Adrenal gland (tissue), 12 donors: ENCODE measurements around the gene CACHD1. TPM values are rescaled to one million over a fixed set of nuclear protein-coding genes. Genes with fewer than 3 reads are reported as not detected.

ENCODE experiments used
- DNase-seq, 7 donors: peaks; one replicate each; pipeline ENCODE4 v3.0.0-alpha.2; 2019 to 2020
- H3K27ac ChIP-seq, 5 donors: fragments of 200-600 bp; sonication (generic) in 4 of 5; 1 replicate in 3 of 5; 2 replicates in 2 of 5; pipeline versions ENCODE4 v1.5.1 to v1.8.0; 2016 to 2020; ENCODE audit warnings: mild to moderate bottlenecking in 1 of 5
- H3K27me3 ChIP-seq: fragments of 200-600 bp; 2 replicates; pipeline ENCODE4 v1.8.0; 2021
- H3K36me3 ChIP-seq, 2 donors: fragments of 200-600 bp; replicated peaks in 1 of 2; 1 replicate in 1 of 2; 2 replicates in 1 of 2; pipeline versions ENCODE4 v1.5.1 to v1.8.0; 2018 to 2022
- H3K4me1 ChIP-seq, 2 donors: fragments of 200-600 bp; replicated peaks in 1 of 2; 1 replicate in 1 of 2; 2 replicates in 1 of 2; pipeline versions ENCODE4 v1.5.1 to v1.8.0; 2018 to 2021
- H3K4me3 ChIP-seq, 4 donors: fragments of 200-600 bp; sonication (generic) in 3 of 4; one replicate each; pipeline ENCODE4 v1.5.1; 2016 to 2018
- H3K9me3 ChIP-seq, 3 donors: fragments of 200-600 bp; sonication (generic) in 1 of 3; replicated peaks in 1 of 3; 1 replicate in 2 of 3; 2 replicates in 1 of 3; pipeline versions ENCODE4 v1.5.1 to v1.8.0; 2016 to 2021
- CTCF ChIP-seq, 6 experiments: fragments of 450-650 bp in 4 of 6; fragments of 200-600 bp in 2 of 6; sonication (generic) in 1 of 6; IDR thresholded peaks; 1 replicate in 5 of 6; 2 replicates in 1 of 6; pipeline versions ENCODE4 v1.5.1 to v1.8.0; 2016 to 2021; ENCODE audit warnings: antibody characterized with exemption in 6 of 6, mild to moderate bottlenecking in 2 of 6, moderate library complexity in 1 of 6
- POLR2A ChIP-seq, 2 donors: fragments of 450-650 bp; IDR thresholded peaks; one replicate each; pipeline ENCODE4 v1.6.1; 2017; ENCODE audit warnings: antibody characterized with exemption in 2 of 2, mild to moderate bottlenecking in 2 of 2, moderate library complexity in 1 of 2
- WGBS, 4 donors: extraction: QIAGEN DNeasy Blood & Tissue Kit in 2 of 4; methylation state at CpG; one replicate each; pipeline versions ENCODE4 v1.1.5 to v1.1.7; 2013 to 2017; 5-methylcytosine and 5-hydroxymethylcytosine counted together
- intact Hi-C, 2 donors: fragments of 100-400 bp; cut with DNase I; formaldehyde crosslinking; loops; one replicate each; pipeline versions ENCODE4 v1.14.1 to v1.15.0; 2022 to 2023
- polyA plus RNA-seq, 3 donors: library from polyadenylated mRNA; stranded (reverse); fragments of 200-250 nt in 2 of 3; fragments of 350-450 nt in 1 of 3; fragmentation: Illumina TruSeq in 1 of 3; extraction: RNeasy Lipid Tissue Mini Kit (QIAGEN cat#74804) in 1 of 3; gene quantifications; one replicate each; pipeline ENCODE4 v1.2.3, GENCODE V29; 2013 to 2014
- total RNA-seq, 9 donors: library from RNA; depleted of rRNA in 4 of 9; stranded (reverse); fragments of >200 nt in 4 of 9; fragments of 120-200 nt in 1 of 9; fragmentation: NEBNext Ultra II Directional in 1 of 9; extraction: Animal tissue kit (Norgen Biotek cat#: 25700) in 1 of 9; gene quantifications; one replicate each; pipeline versions ENCODE4 v1.1.0 to v1.2.4, GENCODE V29; 2013 to 2023
- donor health status: healthy with polysubstance abuse.
- donor health status: Bipolar disorder and iron deficiency.
- donor health status: DM: yes; HTN: yes; CAD: no.
- donor health status: DM: no; HTN: no; CAD: no.
- donor health status: DM: no; HTN: no; CAD: no.
- donor health status: DM: yes; HTN: yes; CAD: no.

Gene CACHD1
- total and polyA plus RNA-seq, 12 donors, result 14.8 to 43.1 (median 24.0) TPM

- intact Hi-C loops, result loop anchor here in 1 of 2 donors (10.0 kb wide), 1 partner anchor 141 kb away; no protein-coding TSS in a partner anchor
- TF ChIP-seq CTCF (IDR thresholded peaks at IDR 0.05) (no peak), POLR2A (IDR thresholded peaks at IDR 0.05) (no peak)
- Histone ChIP-seq H3K4me1 (peaks cover 0 to 14% of the 10 kb centered on the region in 2 donors), H3K9me3 (no peaks in the 10 kb centered on the region), H3K36me3 (peaks cover 0 to 45% of the 10 kb centered on the region in 2 donors), H3K27ac (no peak overlapping the region), H3K27me3 (no peaks in the 10 kb centered on the region), H3K4me3 (no peak overlapping the region)
- DNase-seq, result no peak
- WGBS, 4 donors, result 84 to 89% (median 87%) methylated on average over 2 of the region's 2 CpGs
Measured at GRCh38 chr1:64683419-64683818, 213.5 kb downstream of the CACHD1 start.

- Histone ChIP-seq H3K27me3 (no peaks in the 10 kb centered on the region), H3K4me1 (peaks cover 0 to 14% of the 10 kb centered on the region in 2 donors), H3K9me3 (no peaks in the 10 kb centered on the region), H3K27ac (peak overlapping the region in 2 of 5 donors; percentile 3 to 50), H3K36me3 (peaks cover 0 to 27% of the 10 kb centered on the region in 2 donors), H3K4me3 (no peak overlapping the region)
- intact Hi-C loops, result loop anchor here (5.0 to 10.0 kb wide), 2 partner anchors 137 to 140 kb away; no protein-coding TSS in a partner anchor
- TF ChIP-seq CTCF (IDR thresholded peaks at IDR 0.05) (no peak), POLR2A (IDR thresholded peaks at IDR 0.05) (no peak)
- no peak for DNase-seq
- WGBS, 4 donors, result 61 to 73% (median 69%) methylated on average over 1 of the region's 1 CpG
Measured at GRCh38 chr1:64685217-64685616, 215.3 kb downstream of the CACHD1 start.

- Histone ChIP-seq H3K27ac (peak overlapping the region in 2 of 5 donors; percentile 18 to 50), H3K9me3 (no peaks in the 10 kb centered on the region), H3K4me1 (peaks cover 0 to 14% of the 10 kb centered on the region in 2 donors), H3K36me3 (peaks cover 0 to 20% of the 10 kb centered on the region in 2 donors), H3K4me3 (no peak overlapping the region), H3K27me3 (no peaks in the 10 kb centered on the region)
- no peak for TF ChIP-seq CTCF (IDR thresholded peaks at IDR 0.05)
- no peak for TF ChIP-seq POLR2A (IDR thresholded peaks at IDR 0.05)
- DNase-seq, result peak in 5 of 7 donors; percentile 30 to 77 (median 37)
- intact Hi-C loops, result loop anchor here (5.0 to 10.0 kb wide), 2 partner anchors 136 to 139 kb away; no protein-coding TSS in a partner anchor
- 51 to 62% (median 56%) methylated on average over 6 of the region's 6 CpGs for WGBS, 4 donors
Measured at GRCh38 chr1:64685765-64686341, 215.9 kb downstream of the CACHD1 start.

GRCh38 chr1:64686828-64687724, 217.1 kb downstream of the CACHD1 start:
- intact Hi-C loops, result loop anchor here (5.0 to 10.0 kb wide), 2 partner anchors 135 to 138 kb away; no protein-coding TSS in a partner anchor
- H3K4me3 ChIP-seq, result no peak overlapping the region
- H3K4me1 ChIP-seq, result peaks cover 0 to 14% of the 10 kb centered on the region in 2 donors
- 24 to 37% (median 30%) methylated on average over 7 of the region's 7 CpGs for WGBS, 4 donors
- peaks cover 0 to 22% of the 10 kb centered on the region in 2 donors for H3K36me3 ChIP-seq
- DNase-seq, result peak; percentile 27 to 64 (median 46)
- H3K27ac ChIP-seq, result peak overlapping the region in 1 of 5 donors; percentile 50
- TF ChIP-seq POLR2A (IDR thresholded peaks at IDR 0.05) (no peak), CTCF (IDR thresholded peaks at IDR 0.05) (peak; percentile 77 to 90 (median 85))
- no peaks in the 10 kb centered on the region for H3K27me3 ChIP-seq
- H3K9me3 ChIP-seq, result no peaks in the 10 kb centered on the region
